H1 (cell line): ENCODE results near the gene SLC5A11. TPM values are rescaled to one million over a fixed set of nuclear protein-coding genes. Genes with fewer than 3 reads are reported as not detected.

ENCODE experiments used
- CTCF ChIA-PET: fragments of 300-600 bp; sonication (Branson Sonifier 250); formaldehyde crosslinking; loops from one replicate; lab custom pipeline; 2021; ENCODE audit not compliant: partially characterized antibody; lab: Charles Lee
- POLR2A ChIA-PET: fragments of 300-600 bp; sonication (Branson Sonifier 250); formaldehyde crosslinking; loops from one replicate; lab custom pipeline; 2021; ENCODE audit warnings: inconsistent platforms; ENCODE audit not compliant: partially characterized antibody; lab: Charles Lee
- DNase-seq, 2 experiments: peaks; one replicate each; pipeline versions ENCODE4 v3.0.0 to v3.0.0-alpha.2; 2010 to 2022; ENCODE audit warnings: low spot score in 2 of 2, low read depth in 1 of 2, mixed read lengths in 1 of 2
- FAIRE-seq: peaks from 2 replicates; lab custom pipeline; 2011; peaks lifted over from hg19 to GRCh38; lab: Jason Lieb, UNC
- H2AFZ ChIP-seq: 2 replicates; pipeline ENCODE4 v1.8.1; 2012; ENCODE audit warnings: low read length, inconsistent platforms
- H2AK5ac ChIP-seq: 2 replicates; pipeline ENCODE4 v1.6.1; 2013; ENCODE audit warnings: low read depth, low read length
- H2BK120ac ChIP-seq: replicated peaks from 2 replicates; pipeline ENCODE3; 2013; ENCODE audit warnings: low read depth, low read length, inconsistent platforms
- H2BK12ac ChIP-seq: 2 replicates; pipeline ENCODE4 v1.6.1; 2013; ENCODE audit warnings: low read depth, low read length
- H2BK15ac ChIP-seq: 2 replicates; pipeline ENCODE4 v1.6.1; 2013; ENCODE audit warnings: low read length
- H2BK20ac ChIP-seq: 2 replicates; pipeline ENCODE4 v1.6.1; 2013; ENCODE audit warnings: low read length
- H2BK5ac ChIP-seq: 2 replicates; pipeline ENCODE4 v1.6.1; 2013; ENCODE audit warnings: low read depth, low read length
- H3K14ac ChIP-seq: 2 replicates; pipeline ENCODE4 v1.6.1; 2013; ENCODE audit warnings: inconsistent platforms; ENCODE audit not compliant: insufficient read length
- H3K18ac ChIP-seq: 2 replicates; pipeline ENCODE4 v1.6.1; 2013; ENCODE audit warnings: low read length; ENCODE audit errors: extremely low read depth
- H3K23ac ChIP-seq: 2 replicates; pipeline ENCODE4 v1.6.1; 2013; ENCODE audit warnings: inconsistent platforms; ENCODE audit not compliant: insufficient read length
- H3K23me2 ChIP-seq: 2 replicates; pipeline ENCODE4 v1.6.1; 2013; ENCODE audit warnings: low read depth, low read length
- H3K27ac ChIP-seq: 2 replicates; pipeline ENCODE4 v1.6.1; 2011; ENCODE audit warnings: low read depth, low read length, inconsistent platforms
- H3K27me3 ChIP-seq, 4 experiments: replicated peaks in 1 of 4; 1 replicate in 1 of 4; 2 replicates in 3 of 4; pipeline versions ENCODE4 v1.6.1 to v1.8.1; 2011 to 2013; ENCODE audit warnings: low read length in 3 of 4, mild to moderate bottlenecking in 3 of 4, inconsistent platforms in 2 of 4, mixed read lengths in 2 of 4, moderate library complexity in 1 of 4; ENCODE audit not compliant: control insufficient read depth in 3 of 4, insufficient read depth in 3 of 4; ENCODE audit errors: extremely low read depth in 1 of 4
- H3K36me3 ChIP-seq, 4 experiments: 2 replicates each; pipeline versions ENCODE4 v1.6.1 to v1.8.1; 2011 to 2013; ENCODE audit warnings: mild to moderate bottlenecking in 4 of 4, low read length in 3 of 4, moderate library complexity in 2 of 4, control low read depth in 1 of 4, inconsistent platforms in 1 of 4; ENCODE audit not compliant: insufficient read depth in 4 of 4, control insufficient read depth in 2 of 4
- H3K4ac ChIP-seq: replicated peaks from 2 replicates; pipeline ENCODE3; 2013; ENCODE audit warnings: low read length, low read depth, mixed read lengths, inconsistent platforms; ENCODE audit not compliant: insufficient read length
- H3K4me1 ChIP-seq, 4 experiments: replicated peaks in 1 of 4; 1 replicate in 1 of 4; 2 replicates in 3 of 4; pipeline versions ENCODE4 v1.6.1 to v1.8.1; 2011 to 2013; ENCODE audit warnings: low read length in 3 of 4, inconsistent platforms in 2 of 4, mixed read lengths in 1 of 4; ENCODE audit not compliant: insufficient read depth in 4 of 4, control insufficient read depth in 3 of 4
- H3K4me2 ChIP-seq, 2 experiments: 2 replicates each; pipeline versions ENCODE4 v1.6.1 to v1.8.1; 2011 to 2013; ENCODE audit warnings: low read depth in 2 of 2, low read length in 2 of 2, control low read depth in 1 of 2, inconsistent platforms in 1 of 2, mild to moderate bottlenecking in 1 of 2; ENCODE audit not compliant: insufficient read depth in 1 of 2
- H3K4me3 ChIP-seq, 4 experiments: fragments of 200-600, 300-600 bp in 1 of 4; sonication (generic), shearing (Covaris generic), sonication (Bioruptor Twin) in 1 of 4; 2 replicates each; pipeline versions ENCODE4 v1.5.1 to v1.8.1; 2011 to 2016; ENCODE audit warnings: low read length in 4 of 4, low read depth in 3 of 4, control low read depth in 2 of 4, inconsistent platforms in 2 of 4, mild to moderate bottlenecking in 2 of 4, mixed read lengths in 1 of 4, moderate library complexity in 1 of 4; ENCODE audit not compliant: insufficient read depth in 2 of 4; ENCODE audit errors: extremely low read depth in 1 of 4
- H3K56ac ChIP-seq: replicated peaks from 2 replicates; pipeline ENCODE3; 2013; ENCODE audit warnings: low read depth, mild to moderate bottlenecking, mixed read lengths, low read length, inconsistent platforms; ENCODE audit not compliant: insufficient read length
- H3K79me1 ChIP-seq: 2 replicates; pipeline ENCODE4 v1.6.1; 2013; ENCODE audit warnings: low read depth, low read length, control low read depth
- H3K79me2 ChIP-seq, 2 experiments: 2 replicates each; pipeline versions ENCODE4 v1.6.1 to v1.8.1; 2012 to 2013; ENCODE audit warnings: low read length in 2 of 2, mild to moderate bottlenecking in 2 of 2, inconsistent platforms in 1 of 2; ENCODE audit not compliant: insufficient read depth in 2 of 2, control insufficient read depth in 1 of 2
- H3K9ac ChIP-seq, 4 experiments: replicated peaks in 1 of 4; 1 replicate in 1 of 4; 2 replicates in 3 of 4; pipeline versions ENCODE4 v1.6.1 to v1.8.1; 2011 to 2013; ENCODE audit warnings: low read depth in 3 of 4, low read length in 3 of 4, control low read depth in 2 of 4, mild to moderate bottlenecking in 2 of 4, moderate library complexity in 2 of 4, inconsistent platforms in 1 of 4; ENCODE audit errors: extremely low read depth in 1 of 4
- H3K9me3 ChIP-seq, 2 experiments: 2 replicates each; pipeline versions ENCODE4 v1.6.1 to v1.8.1; 2012 to 2013; ENCODE audit warnings: mild to moderate bottlenecking in 2 of 2, moderate library complexity in 2 of 2, control low read depth in 1 of 2, inconsistent platforms in 1 of 2, low read depth in 1 of 2, low read length in 1 of 2, mixed read lengths in 1 of 2; ENCODE audit not compliant: insufficient read depth in 2 of 2
- H4K20me1 ChIP-seq, 2 experiments: replicated peaks in 1 of 2; 2 replicates each; pipeline versions ENCODE3 to v1.8.1; 2011 to 2013; ENCODE audit warnings: inconsistent platforms in 2 of 2, low read length in 2 of 2, mild to moderate bottlenecking in 1 of 2; ENCODE audit not compliant: insufficient read depth in 2 of 2, control insufficient read depth in 1 of 2
- H4K5ac ChIP-seq: 2 replicates; pipeline ENCODE4 v1.6.1; 2013; ENCODE audit warnings: low read length, low read depth, mixed read lengths, inconsistent platforms; ENCODE audit not compliant: insufficient read length
- H4K8ac ChIP-seq: 2 replicates; pipeline ENCODE4 v1.8.0; 2013; ENCODE audit warnings: mild to moderate bottlenecking, moderate library complexity, low read length, inconsistent platforms; ENCODE audit not compliant: insufficient read depth; ENCODE audit errors: extremely low read depth
- H4K91ac ChIP-seq: replicated peaks from 2 replicates; pipeline ENCODE3; 2013; ENCODE audit warnings: low read length, mixed read lengths, inconsistent platforms; ENCODE audit not compliant: insufficient read length
- HDAC2 ChIP-seq, 2 experiments: fragments of 300-600 bp in 1 of 2; sonication (generic) in 1 of 2; IDR thresholded peaks; 2 replicates each; pipeline ENCODE4 v1.6.1; 2011 to 2012; ENCODE audit warnings: low read depth in 2 of 2, low read length in 2 of 2, mild to moderate bottlenecking in 2 of 2, moderate library complexity in 2 of 2, borderline replicate concordance in 1 of 2, inconsistent platforms in 1 of 2
- KDM4A ChIP-seq: IDR thresholded peaks from one replicate; pipeline ENCODE4 v1.7.1; 2012; ENCODE audit warnings: low read depth, mild to moderate bottlenecking, moderate library complexity, low read length, inconsistent platforms; ENCODE audit not compliant: severe bottlenecking
- RFX5 ChIP-seq: IDR thresholded peaks from 2 replicates; pipeline ENCODE4 v1.6.1; 2011; ENCODE audit warnings: low read depth, low read length, improper control_type of control experiment, borderline replicate concordance
- SIRT6 ChIP-seq: IDR thresholded peaks from one replicate; pipeline ENCODE4 v1.7.1; 2012; ENCODE audit warnings: low read length, inconsistent platforms
- WGBS, 2 experiments: shearing (Covaris generic) in 1 of 2; methylation state at CpG; one replicate each; pipeline versions ENCODE4 v1.1.6 to v1.1.7; 2013 to 2015; ENCODE audit warnings: low lambda C conversion rate in 2 of 2, mixed read lengths in 2 of 2, inconsistent platforms in 1 of 2, low coverage in 1 of 2, missing lambda C conversion rate in 1 of 2; ENCODE audit not compliant: insufficient replicate concordance in 2 of 2, insufficient coverage in 1 of 2, insufficient read length in 1 of 2; ENCODE audit errors: extremely low coverage in 1 of 2, missing lambda C conversion rate in 1 of 2; 5-methylcytosine and 5-hydroxymethylcytosine counted together
- polyA plus RNA-seq, 7 experiments: library from polyadenylated mRNA; depleted of rRNA in 3 of 7; stranded (reverse) in 5 of 7; unstranded in 2 of 7; fragments of >200 nt in 5 of 7; fragments of 200-250 nt in 2 of 7; gene quantifications; 1 replicate in 5 of 7; 2 replicates in 1 of 7; 4 replicates in 1 of 7; pipeline versions ENCODE4 v1.2.1 to v1.2.3, GENCODE V29; 2011 to 2013; ENCODE audit warnings: missing spikeins in 2 of 7, mixed read lengths in 2 of 7
- total RNA-seq: library from RNA; stranded (reverse); fragmentation: NEBNext Ultra II Directional; extraction: Animal tissue kit (Norgen Biotek cat#: 25700); gene quantifications from 2 replicates; pipeline ENCODE4 v1.2.1, GENCODE V29; 2021
- TF ChIP-seq, protein P1 (sequence below): IDR thresholded peaks from 2 replicates; pipeline ENCODE4 v1.6.1; 2011; ENCODE audit warnings: low read length, improper control_type of control experiment

Gene SLC5A11
- total and polyA plus RNA-seq, 2 of the 8 experiments (the other 6 are each of a cell fraction or from before 2014, with no cell fraction given) = 0.26 to 0.59 TPM

DNA sequence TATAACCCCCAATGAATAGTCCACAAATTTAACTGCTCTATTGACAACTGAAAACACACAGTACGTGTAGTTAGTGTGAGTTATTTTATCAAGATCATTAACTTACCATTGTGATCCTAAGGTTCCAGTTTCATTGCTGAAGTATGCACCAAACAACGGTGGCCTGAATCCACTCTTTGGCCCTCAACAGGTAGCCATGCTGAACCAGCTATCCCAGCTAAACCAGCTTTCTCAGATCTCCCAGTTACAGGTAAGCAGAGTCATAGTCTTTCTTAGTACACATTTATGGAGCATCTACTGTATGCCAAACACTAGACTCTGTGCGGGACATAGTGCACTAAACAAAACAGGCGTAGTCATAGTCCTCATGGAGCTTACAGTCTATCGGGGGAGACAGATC, 40.3 kb upstream of the SLC5A11 start:
- no peaks in the 10 kb centered on the region for H3K4me1 ChIP-seq
- H2BK20ac ChIP-seq = no peak overlapping the region
- H2BK12ac ChIP-seq = no peak overlapping the region
- DNase-seq = no peak
- H2BK120ac ChIP-seq = no peak overlapping the region
- TF ChIP-seq RFX5 (no peak), KDM4A (no peak), HDAC2 (IDR thresholded peaks at IDR 0.05; ENCODE audit: borderline replicate concordance in 1 of 2, low read depth in 2 of 2, low read length in 2 of 2) (no peak), SIRT6 (no peak)
- TF ChIP-seq, protein P1, sequence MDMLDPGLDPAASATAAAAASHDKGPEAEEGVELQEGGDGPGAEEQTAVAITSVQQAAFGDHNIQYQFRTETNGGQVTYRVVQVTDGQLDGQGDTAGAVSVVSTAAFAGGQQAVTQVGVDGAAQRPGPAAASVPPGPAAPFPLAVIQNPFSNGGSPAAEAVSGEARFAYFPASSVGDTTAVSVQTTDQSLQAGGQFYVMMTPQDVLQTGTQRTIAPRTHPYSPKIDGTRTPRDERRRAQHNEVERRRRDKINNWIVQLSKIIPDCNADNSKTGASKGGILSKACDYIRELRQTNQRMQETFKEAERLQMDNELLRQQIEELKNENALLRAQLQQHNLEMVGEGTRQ = no peak
- no peak overlapping the region for H3K4me2 ChIP-seq
- H2AFZ ChIP-seq = no peak overlapping the region
- H3K9ac ChIP-seq = no peak overlapping the region
- H3K4me3 ChIP-seq = no peak overlapping the region
- H3K23me2 ChIP-seq = no peaks in the 10 kb centered on the region
- no peak overlapping the region for H2BK5ac ChIP-seq
- H3K23ac ChIP-seq = no peak overlapping the region
- H2AK5ac ChIP-seq = no peak overlapping the region
- ChIA-PET CTCF (interaction anchor here (0.6 to 0.9 kb wide), 2 partner anchors 11 to 101 kb away, joined by 3 read pairs; no protein-coding TSS in a partner anchor), POLR2A (no interaction called here)
- no peak overlapping the region for H4K91ac ChIP-seq
- H3K4ac ChIP-seq = no peak overlapping the region
- no peaks in the 10 kb centered on the region for H3K79me1 ChIP-seq
- H3K27ac ChIP-seq = no peak overlapping the region
- peaks cover 43 to 100% (median 89%) of the 10 kb centered on the region in 4 experiments for H3K36me3 ChIP-seq
- no peaks in the 10 kb centered on the region for H3K9me3 ChIP-seq
- H4K20me1 ChIP-seq = peaks cover 0 to 5% of the 10 kb centered on the region in 2 experiments
- H4K8ac ChIP-seq = no peak overlapping the region; the same call in 1 of the 2 replicates
- FAIRE-seq = no peak
- H3K79me2 ChIP-seq = 0 out of 4 replicates have a peak, but pooled peaks cover 0 to 4% of the 10 kb centered on the region in 2 experiments
- WGBS, 2 experiments = 90% methylated on average over 5 of the region's 5 CpGs; no CpG with 5 or more reads in 1 of the 2 experiments
- H3K56ac ChIP-seq = no peak overlapping the region
- no peak overlapping the region for H3K18ac ChIP-seq
- H4K5ac ChIP-seq = no peak overlapping the region
- H2BK15ac ChIP-seq = no peak overlapping the region
- no peaks in the 10 kb centered on the region for H3K27me3 ChIP-seq
- no peak overlapping the region for H3K14ac ChIP-seq
